Right ventricle myocardium superior (tissue), 1 donor: Measurements from ENCODE around the gene THRSP. TPM values are rescaled to one million over a fixed set of nuclear protein-coding genes. Genes with fewer than 3 reads are reported as not detected.

Source experiments
- total RNA-seq: library from RNA; stranded (reverse); fragmentation: NEBNext Ultra II Directional; extraction: Animal tissue kit (Norgen Biotek cat#: 25700); gene quantifications from one replicate; pipeline ENCODE4 v1.2.1, GENCODE V29; 2021
- donor health status: DM: no; HTN: yes; CAD: no; lungs with severe emphysema.

THRSP gene
- total RNA-seq, 1 donor from 2014 or later: 2.6 TPM

Other genes with a start within 250 kb of the THRSP start
- gene RSF1, start 243.1 kb upstream of the THRSP start, total RNA-seq: 37.7 TPM
- gene AAMDC, start 242.7 kb upstream of the THRSP start, total RNA-seq: 127 TPM
- 19.6 TPM for gene INTS4, start 69.2 kb upstream of the THRSP start, total RNA-seq
- not detected for gene KCTD14, start 40.6 kb upstream of the THRSP start, total RNA-seq
- gene NDUFC2, start 16.0 kb downstream of the THRSP start, total RNA-seq: 328 TPM
- gene ALG8, start 75.8 kb downstream of the THRSP start, total RNA-seq: 15.8 TPM
- 10.4 TPM for gene KCTD21, start 124.8 kb downstream of the THRSP start, total RNA-seq
- gene USP35, start 125.1 kb downstream of the THRSP start, total RNA-seq: 4.6 TPM